ENCODE measurements around the gene PBX2.
"Not testable (repeated sequence)": the region's sequence is repeated elsewhere in the genome, so short reads cannot be mapped to it uniquely, and the experiment has no call there.

Gene PBX2

GRCh38 chr6:32203426-32204267 lies 13.6 kb upstream of the PBX2 start:
- no peak for DNase-seq (ENCODE audit: low read depth in 3 of 3)

- DNase-seq (ENCODE audit: low read depth in 3 of 3): no peak
These were observed 12.2 kb upstream of the PBX2 start for GRCh38 chr6:32202186-32202585.

- DNase-seq (ENCODE audit: low read depth in 3 of 3): no peak
These were observed 10.9 kb upstream of the PBX2 start for GRCh38 chr6:32200711-32201475.

GRCh38 chr6:32198866-32199265 lies 8.9 kb upstream of the PBX2 start:
- DNase-seq (ENCODE audit: low read depth in 3 of 3): no peak

- no peak for DNase-seq (ENCODE audit: low read depth in 3 of 3)
These were observed 8.3 kb upstream of the PBX2 start for GRCh38 chr6:32198345-32198696.

- no peak for DNase-seq (ENCODE audit: low read depth in 3 of 3)
These were observed 6.9 kb upstream of the PBX2 start for GRCh38 chr6:32196682-32197616.

- DNase-seq (ENCODE audit: low read depth in 3 of 3): peak in 1 of 3 donors; percentile 61
These were observed 6.1 kb upstream of the PBX2 start for GRCh38 chr6:32195902-32196681.

GRCh38 chr6:32195652-32195901 lies 5.6 kb upstream of the PBX2 start:
- peak; percentile 100 for DNase-seq (ENCODE audit: low read depth in 3 of 3)

GRCh38 chr6:32194825-32195651 lies 5.0 kb upstream of the PBX2 start:
- DNase-seq (ENCODE audit: low read depth in 3 of 3): no peak

GRCh38 chr6:32194388-32194787 lies 4.4 kb upstream of the PBX2 start:
- DNase-seq (ENCODE audit: low read depth in 3 of 3): no peak

GRCh38 chr6:32193096-32193495 lies 3.1 kb upstream of the PBX2 start:
- not testable (repeated sequence) for DNase-seq (ENCODE audit: low read depth in 3 of 3)

GRCh38 chr6:32192608-32193039 lies 2.6 kb upstream of the PBX2 start, which contains the start of gene GPSM3:
GPSM3 (minus strand) TSS chr6:32192643; CDS start chr6:32192513, 130 bp downstream.
- no peak for DNase-seq (ENCODE audit: low read depth in 3 of 3)

- DNase-seq (ENCODE audit: low read depth in 3 of 3): no peak
These were observed 1.9 kb upstream of the PBX2 start for GRCh38 chr6:32191696-32192607.

- DNase-seq (ENCODE audit: low read depth in 3 of 3): no peak
These were observed 1.1 kb upstream of the PBX2 start for GRCh38 chr6:32190911-32191677.

- DNase-seq (ENCODE audit: low read depth in 3 of 3): no peak
These were observed 304 bp downstream of the PBX2 start for GRCh38 chr6:32189742-32190053.

- DNase-seq (ENCODE audit: low read depth in 3 of 3): no peak
These were observed 797 bp downstream of the PBX2 start for GRCh38 chr6:32189069-32189741.

- DNase-seq (ENCODE audit: low read depth in 3 of 3): no peak
These were observed 1.5 kb downstream of the PBX2 start for GRCh38 chr6:32188381-32189068.
